Endothelial cell of umbilical vein (primary cell): ENCODE measurements around the gene MYO5B.

Source experiments
- CTCF ChIP-seq, 2 donors: IDR thresholded peaks; 1 replicate in 1 of 2; 2 replicates in 1 of 2; pipeline ENCODE4 v1.5.1; 2011; ENCODE audit warnings: low read length in 2 of 2, mild to moderate bottlenecking in 2 of 2, moderate library complexity in 2 of 2, control low read depth in 1 of 2, inconsistent platforms in 1 of 2, low read depth in 1 of 2; ENCODE audit not compliant: insufficient read depth in 1 of 2; ENCODE audit errors: extremely low read depth in 1 of 2
- EZH2 ChIP-seq: IDR thresholded peaks from 2 replicates; pipeline ENCODE4 v1.6.1; 2012; ENCODE audit warnings: borderline replicate concordance, low read depth, mild to moderate bottlenecking, moderate library complexity, low read length, inconsistent platforms; ENCODE audit not compliant: severe bottlenecking
- FOS ChIP-seq: IDR thresholded peaks from 2 replicates; pipeline ENCODE4 v1.6.1; 2011; ENCODE audit warnings: mild to moderate bottlenecking, low read length, moderate library complexity, borderline replicate concordance; ENCODE audit not compliant: insufficient read depth
- GATA2 ChIP-seq: IDR thresholded peaks from 2 replicates; pipeline ENCODE4 v1.7.0; 2011; ENCODE audit warnings: low read depth, mild to moderate bottlenecking, moderate library complexity, mixed read lengths, low read length; ENCODE audit not compliant: insufficient read length, insufficient read depth
- MAX ChIP-seq: IDR thresholded peaks from 2 replicates; pipeline ENCODE4 v1.6.1; 2011; ENCODE audit not compliant: insufficient read depth, insufficient read length
- POLR2A ChIP-seq: IDR thresholded peaks from 2 replicates; pipeline ENCODE4 v1.6.1; 2012; ENCODE audit warnings: low read depth, mild to moderate bottlenecking, control low read depth, low read length
- POLR2AphosphoS5 ChIP-seq: IDR thresholded peaks from 2 replicates; pipeline ENCODE4 v1.6.1; 2012; ENCODE audit warnings: low read depth, mild to moderate bottlenecking, control low read depth, low read length, moderate library complexity; ENCODE audit not compliant: insufficient read depth

GRCh38 chr18:50114448-50114847, 80.5 kb downstream of the MYO5B start:
- TF ChIP-seq CTCF (IDR thresholded peaks at IDR 0.05; ENCODE audit: extremely low read depth in 1 of 2, insufficient read depth in 1 of 2, low read depth in 1 of 2, low read length in 2 of 2) (no peak), POLR2AphosphoS5 (no peak), EZH2 (no peak), POLR2A (no peak), FOS (no peak), MAX (no peak), GATA2 (no peak)
